A549 (cell line): ENCODE measurements around the gene CYP1A1. TPM values are rescaled to one million over a fixed set of nuclear protein-coding genes. Genes with fewer than 3 reads are reported as not detected.

ENCODE experiments used
- ATAC-seq, 2 experiments: fragments of 200-7000 bp in 1 of 2; fragments of >200 bp in 1 of 2; cut with Nextera tagmentation in 1 of 2; cut with Tn5 transposase in 1 of 2; 3 replicates each; pipeline versions ENCODE4 v1.8.0 to v1.9.1; 2018 to 2020; ENCODE audit warnings: mild to moderate bottlenecking in 1 of 2, moderate library complexity in 1 of 2
- CTCF ChIA-PET: fragments of 300-600 bp; sonication (Branson Sonifier 250); formaldehyde crosslinking; extraction: SDS; loops from one replicate; lab custom pipeline; 2021; ENCODE audit warnings: antibody characterized with exemption, inconsistent platforms; lab: Yijun Ruan, JAX
- POLR2A ChIA-PET: fragments of 350-600 bp; formaldehyde crosslinking; extraction: SDS; loops from one replicate; lab custom pipeline; 2021; ENCODE audit warnings: antibody characterized with exemption, inconsistent platforms; lab: Yijun Ruan, JAX
- DNase-seq, 2 experiments: peaks; one replicate each; pipeline versions ENCODE4 v3.0.0 to v3.0.0-alpha.2; 2011 to 2016; ENCODE audit warnings: low read depth in 1 of 2, low spot score in 1 of 2
- FAIRE-seq: peaks from 2 replicates; lab custom pipeline; 2011; peaks lifted over from hg19 to GRCh38; lab: Jason Lieb, UNC
- H3K27ac ChIP-seq, 2 experiments: fragments of >200 bp; sonication (Bioruptor Twin); formaldehyde crosslinking; 3 replicates each; pipeline ENCODE4 v1.5.1; 2016 to 2017
- H3K4me1 ChIP-seq: fragments of >200 bp; sonication (Bioruptor Twin); formaldehyde crosslinking; 3 replicates; pipeline ENCODE4 v1.6.1; 2016
- H3K4me2 ChIP-seq: fragments of >200 bp; sonication (Bioruptor Twin); formaldehyde crosslinking; 3 replicates; pipeline ENCODE4 v1.6.1; 2016
- H3K4me3 ChIP-seq: fragments of >200 bp; sonication (Bioruptor Twin); formaldehyde crosslinking; 3 replicates; pipeline ENCODE4 v1.5.1; 2016
- H3K9me3 ChIP-seq: fragments of >200 bp; sonication (Bioruptor Twin); formaldehyde crosslinking; 3 replicates; pipeline ENCODE4 v1.6.1; 2016
- ATOH8 ChIP-seq: fragments of 250-450 bp; sonication (Bioruptor Pico); IDR thresholded peaks from 2 replicates; pipeline ENCODE4 v1.5.0; 2020; ENCODE audit warnings: low read depth, mild to moderate bottlenecking, moderate library complexity
- ESRRA ChIP-seq: fragments of 150-350 bp; IDR thresholded peaks from 2 replicates; pipeline ENCODE4 v1.6.1; 2014; ENCODE audit warnings: mild to moderate bottlenecking, low read length, borderline replicate concordance
- FOXS1 ChIP-seq: fragments of 250-450 bp; sonication (Bioruptor Pico); IDR thresholded peaks from 2 replicates; pipeline ENCODE4 v1.5.0; 2020; ENCODE audit warnings: mild to moderate bottlenecking, moderate library complexity
- HDAC2 ChIP-seq: fragments of 200-600 bp; sonication (generic); IDR thresholded peaks from 2 replicates; pipeline ENCODE4 v1.6.1; 2016
- HES2 ChIP-seq: fragments of >200 bp; sonication (Bioruptor Twin); formaldehyde crosslinking; IDR thresholded peaks from 2 replicates; pipeline ENCODE4 v1.6.1; 2016
- HOXB13 ChIP-seq: fragments of 250-450 bp; sonication (Bioruptor Pico); IDR thresholded peaks from 2 replicates; pipeline ENCODE4 v1.5.0; 2020; ENCODE audit warnings: low read depth, mild to moderate bottlenecking, moderate library complexity
- HOXB5 ChIP-seq: fragments of 250-450 bp; sonication (Bioruptor Pico); IDR thresholded peaks from 2 replicates; pipeline ENCODE4 v1.5.0; 2020; ENCODE audit warnings: mild to moderate bottlenecking, moderate library complexity
- KDM1A ChIP-seq: fragments of 200-600 bp; sonication (generic); IDR thresholded peaks from 2 replicates; pipeline ENCODE4 v1.6.1; 2016; ENCODE audit warnings: low read depth, mild to moderate bottlenecking
- KDM5A ChIP-seq: fragments of 200-600 bp; sonication (generic); IDR thresholded peaks from 2 replicates; pipeline ENCODE4 v1.6.1; 2016; ENCODE audit warnings: antibody characterized with exemption, mild to moderate bottlenecking
- MAFK ChIP-seq: fragments of 450-650 bp; IDR thresholded peaks from 2 replicates; pipeline ENCODE4 v1.6.1; 2014; ENCODE audit not compliant: partially characterized antibody
- MYC ChIP-seq: IDR thresholded peaks from 2 replicates; pipeline ENCODE4 v1.6.1; 2012; ENCODE audit warnings: mild to moderate bottlenecking, inconsistent platforms, low read length, improper control_type of control experiment, borderline replicate concordance
- NFE2L2 ChIP-seq: fragments of 150-350 bp; conservative IDR thresholded peaks from 2 replicates; pipeline ENCODE4 v1.6.1; 2014; ENCODE audit warnings: low read length
- NR3C1 ChIP-seq: fragments of >200 bp; sonication (Bioruptor Twin); formaldehyde crosslinking; IDR thresholded peaks from 3 replicates; pipeline ENCODE4 v1.6.1; 2017
- POLR2A ChIP-seq: IDR thresholded peaks from 2 replicates; pipeline ENCODE4 v1.6.1; 2012; ENCODE audit warnings: mild to moderate bottlenecking, low read length
- POLR2AphosphoS2 ChIP-seq: conservative IDR thresholded peaks from 2 replicates; pipeline ENCODE4 v1.6.1; 2012; ENCODE audit warnings: low read length, improper control_type of control experiment, inconsistent platforms
- RAD21 ChIP-seq, 2 experiments: fragments of >200 bp in 1 of 2; sonication (Bioruptor Twin) in 1 of 2; formaldehyde crosslinking in 1 of 2; IDR thresholded peaks in 1 of 2; conservative IDR thresholded peaks in 1 of 2; 2 replicates in 1 of 2; 3 replicates in 1 of 2; pipeline ENCODE4 v1.6.1; 2012 to 2018; ENCODE audit warnings: inconsistent platforms in 1 of 2
- RARB ChIP-seq: fragments of 250-450 bp; sonication (Bioruptor Pico); IDR thresholded peaks from 2 replicates; pipeline ENCODE4 v1.8.0; 2021; ENCODE audit warnings: mild to moderate bottlenecking, moderate library complexity
- SMC3 ChIP-seq: fragments of >200 bp; sonication (Bioruptor Twin); formaldehyde crosslinking; IDR thresholded peaks from 3 replicates; pipeline ENCODE4 v1.6.1; 2018; ENCODE audit warnings: inconsistent platforms
- TP53 ChIP-seq: fragments of 250-450 bp; sonication (Bioruptor Pico); IDR thresholded peaks from 2 replicates; pipeline ENCODE4 v1.5.0; 2021; ENCODE audit warnings: mild to moderate bottlenecking, moderate library complexity
- USF2 ChIP-seq: fragments of 450-650 bp; IDR thresholded peaks from 2 replicates; pipeline ENCODE4 v1.6.1; 2014; ENCODE audit warnings: antibody characterized with exemption
- ZNF302 ChIP-seq: fragments of 250-450 bp; sonication (Bioruptor Pico); IDR thresholded peaks from 2 replicates; pipeline ENCODE4 v1.9.0; 2021; ENCODE audit warnings: inconsistent platforms, mild to moderate bottlenecking, moderate library complexity
- ZSCAN20 ChIP-seq: fragments of 250-450 bp; sonication (Bioruptor Pico); IDR thresholded peaks from 2 replicates; pipeline ENCODE4 v1.8.0; 2022; ENCODE audit warnings: mild to moderate bottlenecking, moderate library complexity
- WGBS: methylation state at CpG from one replicate; pipeline ENCODE4 v1.1.6; 2017; ENCODE audit errors: missing lambda C conversion rate; 5-methylcytosine and 5-hydroxymethylcytosine counted together
- polyA plus RNA-seq, 4 experiments: library from polyadenylated mRNA; depleted of rRNA in 3 of 4; stranded (reverse); fragments of >200 nt; fragmentation: RNase III in 1 of 4; extraction: RNeasy Plus Mini Kit Qiagen cat#74134 plus additional on column Dnase treatment in 1 of 4; gene quantifications; 2 replicates in 3 of 4; 3 replicates in 1 of 4; pipeline ENCODE4 v1.2.3, GENCODE V29; 2011 to 2017
- TF ChIP-seq, protein P1 (sequence below): IDR thresholded peaks from 2 replicates; pipeline ENCODE4 v1.6.1; 2012
- TF ChIP-seq, protein P2 (sequence below): fragments of 200-600 bp; sonication (generic); IDR thresholded peaks from 2 replicates; pipeline ENCODE4 v1.6.1; 2016; ENCODE audit warnings: antibody characterized with exemption, mild to moderate bottlenecking, moderate library complexity

CYP1A1 gene
- polyA plus RNA-seq, 2 of the 4 experiments (the other 2 are of a cell fraction) = 0.25 to 0.50 TPM

- POLR2A ChIA-PET = no interaction called here
- H3K4me3 ChIP-seq = no peak overlapping the region
- TF ChIP-seq, protein P1, sequence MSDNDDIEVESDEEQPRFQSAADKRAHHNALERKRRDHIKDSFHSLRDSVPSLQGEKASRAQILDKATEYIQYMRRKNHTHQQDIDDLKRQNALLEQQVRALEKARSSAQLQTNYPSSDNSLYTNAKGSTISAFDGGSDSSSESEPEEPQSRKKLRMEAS = no peak
- TF ChIP-seq MAFK = no peak
- no peak for TF ChIP-seq FOXS1 (CRISPR knock-in tag)
- no peak for TF ChIP-seq KDM5A
- TF ChIP-seq TP53 = no peak
- TF ChIP-seq ESRRA = no peak
- no peak for TF ChIP-seq NFE2L2
- TF ChIP-seq HDAC2 = no peak
- no peak for TF ChIP-seq ZNF302 (CRISPR knock-in tag)
- TF ChIP-seq HOXB13 = no peak
- TF ChIP-seq MYC = no peak
- TF ChIP-seq, all 56 proteins: peak for 0
- DNase-seq = no peak
- FAIRE-seq = no peak
- no peak; a peak in 1 of 6 replicates for ATAC-seq
- Histone ChIP-seq H3K4me2 (no peak overlapping the region), H3K27ac (no peak overlapping the region), H3K4me1 (no peaks in the 10 kb centered on the region), H3K9me3 (no peaks in the 10 kb centered on the region)
- WGBS = 57% methylated on average over 1 of the region's 2 CpGs
- CTCF ChIA-PET = interaction anchor here (2.0 to 7.8 kb wide), 2 partner anchors 19 to 119 kb away, joined by 4 to 56 read pairs; no protein-coding TSS in a partner anchor
Measured at GRCh38 chr15:74750751-74751150, 25.4 kb upstream of the CYP1A1 start.

GRCh38 chr15:74749832-74750231 is 24.5 kb upstream of the CYP1A1 start:
- DNase-seq (no peak), ATAC-seq (no peak), FAIRE-seq (no peak)
- H3K4me3 ChIP-seq = no peak overlapping the region
- POLR2A ChIA-PET = no interaction called here
- H3K4me2 ChIP-seq = no peak overlapping the region
- CTCF ChIA-PET = interaction anchor here (0.9 to 7.8 kb wide), 2 partner anchors 20 to 115 kb away, joined by 3 to 56 read pairs; no protein-coding TSS in a partner anchor
- TF ChIP-seq ATOH8 (CRISPR knock-in tag) = no peak
- TF ChIP-seq KDM1A = no peak
- TF ChIP-seq SMC3 = no peak
- TF ChIP-seq KDM5A = no peak
- TF ChIP-seq, all 56 proteins: peak for 0
- H3K27ac ChIP-seq = no peak overlapping the region
- H3K9me3 ChIP-seq = no peaks in the 10 kb centered on the region
- H3K4me1 ChIP-seq = no peaks in the 10 kb centered on the region
- WGBS = 92% methylated on average over 3 of the region's 20 CpGs

- ATAC-seq (no peak), FAIRE-seq (no peak), DNase-seq (no peak)
- POLR2A ChIA-PET = no interaction called here
- Histone ChIP-seq H3K4me3 (no peak within 1 kb of the TSS), H3K4me1 (no peaks in the 10 kb centered on the region), H3K4me2 (no peak within 1 kb of the TSS), H3K27ac (no peak within 1 kb of the TSS), H3K9me3 (no peaks in the 10 kb centered on the region)
- TF ChIP-seq ESRRA (no peak), POLR2A (no peak), HDAC2 (no peak), POLR2AphosphoS2 (no peak), HES2 (no peak), NR3C1 (no peak), HOXB5 (CRISPR knock-in tag) (no peak), RAD21 (conservative IDR thresholded peaks at IDR 0.05 in 1 of 2, IDR thresholded peaks at IDR 0.05 in 1 of 2) (no peak), USF2 (no peak), RARB (no peak), ZSCAN20 (no peak)
- TF ChIP-seq, protein P2, sequence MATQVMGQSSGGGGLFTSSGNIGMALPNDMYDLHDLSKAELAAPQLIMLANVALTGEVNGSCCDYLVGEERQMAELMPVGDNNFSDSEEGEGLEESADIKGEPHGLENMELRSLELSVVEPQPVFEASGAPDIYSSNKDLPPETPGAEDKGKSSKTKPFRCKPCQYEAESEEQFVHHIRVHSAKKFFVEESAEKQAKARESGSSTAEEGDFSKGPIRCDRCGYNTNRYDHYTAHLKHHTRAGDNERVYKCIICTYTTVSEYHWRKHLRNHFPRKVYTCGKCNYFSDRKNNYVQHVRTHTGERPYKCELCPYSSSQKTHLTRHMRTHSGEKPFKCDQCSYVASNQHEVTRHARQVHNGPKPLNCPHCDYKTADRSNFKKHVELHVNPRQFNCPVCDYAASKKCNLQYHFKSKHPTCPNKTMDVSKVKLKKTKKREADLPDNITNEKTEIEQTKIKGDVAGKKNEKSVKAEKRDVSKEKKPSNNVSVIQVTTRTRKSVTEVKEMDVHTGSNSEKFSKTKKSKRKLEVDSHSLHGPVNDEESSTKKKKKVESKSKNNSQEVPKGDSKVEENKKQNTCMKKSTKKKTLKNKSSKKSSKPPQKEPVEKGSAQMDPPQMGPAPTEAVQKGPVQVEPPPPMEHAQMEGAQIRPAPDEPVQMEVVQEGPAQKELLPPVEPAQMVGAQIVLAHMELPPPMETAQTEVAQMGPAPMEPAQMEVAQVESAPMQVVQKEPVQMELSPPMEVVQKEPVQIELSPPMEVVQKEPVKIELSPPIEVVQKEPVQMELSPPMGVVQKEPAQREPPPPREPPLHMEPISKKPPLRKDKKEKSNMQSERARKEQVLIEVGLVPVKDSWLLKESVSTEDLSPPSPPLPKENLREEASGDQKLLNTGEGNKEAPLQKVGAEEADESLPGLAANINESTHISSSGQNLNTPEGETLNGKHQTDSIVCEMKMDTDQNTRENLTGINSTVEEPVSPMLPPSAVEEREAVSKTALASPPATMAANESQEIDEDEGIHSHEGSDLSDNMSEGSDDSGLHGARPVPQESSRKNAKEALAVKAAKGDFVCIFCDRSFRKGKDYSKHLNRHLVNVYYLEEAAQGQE = no peak
- CTCF ChIA-PET = interaction anchor here (0.6 to 7.8 kb wide), 3 partner anchors 9 to 115 kb away, joined by 3 to 56 read pairs (median 3); no protein-coding TSS in a partner anchor
- WGBS = 74% methylated on average over 3 of the region's 3 CpGs
Measured at GRCh38 chr15:74748322-74748946, 23.1 kb upstream of the CYP1A1 start, which contains the start of gene CYP1A2. CYP1A2 (plus strand) TSS chr15:74748845; CDS start chr15:74749739, 894 bp downstream.
